CD14-positive monocyte (primary cell): ENCODE data around the gene PGM5. TPM values are rescaled to one million over a fixed set of nuclear protein-coding genes. Genes with fewer than 3 reads are reported as not detected.

Experiments
- DNase-seq, 3 donors: peaks; one replicate each; pipeline ENCODE4 v3.0.0-alpha.2; 2011 to 2022
- H2AFZ ChIP-seq: 2 replicates; pipeline ENCODE4 v1.6.0; 2012; ENCODE audit warnings: mild to moderate bottlenecking, low read depth, low read length, inconsistent platforms; ENCODE audit not compliant: insufficient read depth, poor library complexity, severe bottlenecking
- H3K27ac ChIP-seq, 2 donors: 1 replicate in 1 of 2; 2 replicates in 1 of 2; pipeline ENCODE4 v1.5.1; 2012 to 2013; ENCODE audit warnings: low read length in 2 of 2, control low read depth in 1 of 2, inconsistent platforms in 1 of 2, low read depth in 1 of 2, mild to moderate bottlenecking in 1 of 2
- H3K27me3 ChIP-seq, 2 donors: one replicate each; pipeline versions ENCODE4 v1.6.0 to v1.6.1; 2011 to 2013; ENCODE audit warnings: low read length in 2 of 2; ENCODE audit not compliant: control insufficient read depth in 2 of 2, insufficient read depth in 2 of 2
- H3K36me3 ChIP-seq, 2 donors: replicated peaks in 1 of 2; 1 replicate in 1 of 2; 2 replicates in 1 of 2; pipeline versions ENCODE4 v1.5.1 to v1.6.1; 2012 to 2013; ENCODE audit warnings: low read length in 2 of 2, control low read depth in 1 of 2, inconsistent platforms in 1 of 2, mild to moderate bottlenecking in 1 of 2; ENCODE audit not compliant: insufficient read depth in 2 of 2, control insufficient read depth in 1 of 2
- H3K4me1 ChIP-seq, 2 donors: 1 replicate in 1 of 2; 2 replicates in 1 of 2; pipeline versions ENCODE4 v1.5.1 to v1.6.1; 2012 to 2013; ENCODE audit warnings: low read length in 2 of 2, control low read depth in 1 of 2, inconsistent platforms in 1 of 2, mild to moderate bottlenecking in 1 of 2, moderate library complexity in 1 of 2; ENCODE audit not compliant: insufficient read depth in 2 of 2, control insufficient read depth in 1 of 2
- H3K4me2 ChIP-seq: replicated peaks from 2 replicates; pipeline ENCODE3; 2012; ENCODE audit warnings: low read length, moderate library complexity, mild to moderate bottlenecking; ENCODE audit not compliant: poor library complexity, severe bottlenecking; ENCODE audit errors: extremely low read depth
- H3K4me3 ChIP-seq, 3 experiments: fragments of 200-600 bp in 1 of 3; sonication (generic) in 1 of 3; replicated peaks in 1 of 3; 1 replicate in 2 of 3; 2 replicates in 1 of 3; pipeline ENCODE4 v1.5.1; 2011 to 2013; ENCODE audit warnings: low read length in 3 of 3, mild to moderate bottlenecking in 3 of 3, control low read depth in 2 of 3, low read depth in 2 of 3, inconsistent platforms in 1 of 3, moderate library complexity in 1 of 3
- H3K79me2 ChIP-seq: 2 replicates; pipeline ENCODE4 v1.6.0; 2012; ENCODE audit warnings: mild to moderate bottlenecking, control low read depth, inconsistent platforms, low read length, moderate library complexity; ENCODE audit not compliant: insufficient read depth
- H3K9ac ChIP-seq: 2 replicates; pipeline ENCODE4 v1.6.0; 2017; ENCODE audit warnings: low read length, mild to moderate bottlenecking; ENCODE audit not compliant: insufficient read depth, poor library complexity, severe bottlenecking
- H3K9me3 ChIP-seq, 2 donors: replicated peaks in 1 of 2; 1 replicate in 1 of 2; 2 replicates in 1 of 2; pipeline versions ENCODE4 v1.5.1 to v1.6.1; 2012 to 2013; ENCODE audit warnings: low read length in 2 of 2, control low read depth in 1 of 2; ENCODE audit not compliant: control insufficient read depth in 1 of 2, insufficient read depth in 1 of 2
- H4K20me1 ChIP-seq: 2 replicates; pipeline ENCODE4 v1.6.0; 2012; ENCODE audit warnings: mild to moderate bottlenecking, low read length, control low read depth, moderate library complexity; ENCODE audit not compliant: insufficient read depth
- H3K27ac Mint-ChIP-seq, 7 donors: one replicate each; pipeline ENCODE4 v1.8.0; 2020; ENCODE audit warnings: mild to moderate bottlenecking in 7 of 7, mixed read lengths in 7 of 7, moderate library complexity in 6 of 7, inconsistent platforms in 2 of 7
- H3K27me3 Mint-ChIP-seq, 3 donors: one replicate each; pipeline ENCODE4 v1.8.0; 2021 to 2022; ENCODE audit warnings: low read depth in 3 of 3, mild to moderate bottlenecking in 3 of 3, mixed read lengths in 3 of 3, moderate library complexity in 3 of 3, inconsistent platforms in 1 of 3
- H3K36me3 Mint-ChIP-seq, 2 donors: one replicate each; pipeline ENCODE4 v1.8.0; 2020; ENCODE audit warnings: mixed read lengths in 2 of 2, inconsistent platforms in 1 of 2, mild to moderate bottlenecking in 1 of 2
- H3K4me1 Mint-ChIP-seq: one replicate; pipeline ENCODE4 v1.8.0; 2020; ENCODE audit warnings: mild to moderate bottlenecking, mixed read lengths
- H3K4me3 Mint-ChIP-seq, 2 donors: one replicate each; pipeline ENCODE4 v1.8.0; 2020; ENCODE audit warnings: mild to moderate bottlenecking in 2 of 2, mixed read lengths in 2 of 2, moderate library complexity in 1 of 2
- H3K9me3 Mint-ChIP-seq, 7 donors: one replicate each; pipeline ENCODE4 v1.8.0; 2020 to 2022; ENCODE audit warnings: mixed read lengths in 7 of 7, mild to moderate bottlenecking in 6 of 7, moderate library complexity in 6 of 7, inconsistent platforms in 2 of 7
- WGBS: methylation state at CpG from one replicate; pipeline ENCODE4 v1.1.5; 2013; ENCODE audit warnings: missing lambda C conversion rate; ENCODE audit not compliant: insufficient coverage; 5-methylcytosine and 5-hydroxymethylcytosine counted together
- intact Hi-C, 2 donors: fragments of 100-400 bp; cut with micrococcal nuclease; formaldehyde crosslinking; loops; one replicate each; pipeline versions ENCODE4 v1.15.0 to v1.15.1; 2023
- polyA plus RNA-seq, 3 donors: library from polyadenylated mRNA; depleted of rRNA in 1 of 3; unstranded in 2 of 3; stranded (reverse) in 1 of 3; fragments of 300-500 nt in 2 of 3; fragments of >200 nt in 1 of 3; fragmentation: Illumina TruSeq in 2 of 3; gene quantifications; 1 replicate in 2 of 3; 2 replicates in 1 of 3; pipeline ENCODE4 v1.2.3, GENCODE V29; 2012 to 2021
- TF ChIP-seq, protein P1 (sequence below): fragments of 200-600 bp; IDR thresholded peaks from one replicate; pipeline ENCODE4 v1.8.0; 2022; ENCODE audit warnings: antibody characterized with exemption, mild to moderate bottlenecking

Gene PGM5
- polyA plus RNA-seq, 3 donors: 0.35 to 1.2 (median 1.1) TPM

- H3K27ac ChIP-seq: no peak overlapping the region
- TF ChIP-seq, protein P1, sequence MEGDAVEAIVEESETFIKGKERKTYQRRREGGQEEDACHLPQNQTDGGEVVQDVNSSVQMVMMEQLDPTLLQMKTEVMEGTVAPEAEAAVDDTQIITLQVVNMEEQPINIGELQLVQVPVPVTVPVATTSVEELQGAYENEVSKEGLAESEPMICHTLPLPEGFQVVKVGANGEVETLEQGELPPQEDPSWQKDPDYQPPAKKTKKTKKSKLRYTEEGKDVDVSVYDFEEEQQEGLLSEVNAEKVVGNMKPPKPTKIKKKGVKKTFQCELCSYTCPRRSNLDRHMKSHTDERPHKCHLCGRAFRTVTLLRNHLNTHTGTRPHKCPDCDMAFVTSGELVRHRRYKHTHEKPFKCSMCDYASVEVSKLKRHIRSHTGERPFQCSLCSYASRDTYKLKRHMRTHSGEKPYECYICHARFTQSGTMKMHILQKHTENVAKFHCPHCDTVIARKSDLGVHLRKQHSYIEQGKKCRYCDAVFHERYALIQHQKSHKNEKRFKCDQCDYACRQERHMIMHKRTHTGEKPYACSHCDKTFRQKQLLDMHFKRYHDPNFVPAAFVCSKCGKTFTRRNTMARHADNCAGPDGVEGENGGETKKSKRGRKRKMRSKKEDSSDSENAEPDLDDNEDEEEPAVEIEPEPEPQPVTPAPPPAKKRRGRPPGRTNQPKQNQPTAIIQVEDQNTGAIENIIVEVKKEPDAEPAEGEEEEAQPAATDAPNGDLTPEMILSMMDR: no peak
- H3K27me3 ChIP-seq: no peaks in the 10 kb centered on the region
- Mint-ChIP-seq H3K4me3 (no peak overlapping the region), H3K4me1 (no peaks in the 10 kb centered on the region), H3K27ac (no peak overlapping the region), H3K27me3 (peaks cover 0 to 2% (median 0%) of the 10 kb centered on the region in 3 donors), H3K36me3 (no peaks in the 10 kb centered on the region), H3K9me3 (peaks cover 3 to 25% (median 11%) of the 10 kb centered on the region in 7 donors)
- H3K4me1 ChIP-seq: no peaks in the 10 kb centered on the region
- H3K4me3 ChIP-seq: no peak overlapping the region
- no peaks in the 10 kb centered on the region for H4K20me1 ChIP-seq
- H3K79me2 ChIP-seq: no peaks in the 10 kb centered on the region
- DNase-seq: no peak
- no peak overlapping the region for H2AFZ ChIP-seq
- intact Hi-C loops: no loop called here
- no peak overlapping the region for H3K4me2 ChIP-seq
- no peaks in the 10 kb centered on the region for H3K36me3 ChIP-seq
- no peak overlapping the region for H3K9ac ChIP-seq
- no CpG with 5 or more reads among the region's 2 CpGs for WGBS
- H3K9me3 ChIP-seq: peaks cover 5 to 11% of the 10 kb centered on the region in 2 donors
Observed at GRCh38 chr9:68443624-68444023, 87.2 kb downstream of the PGM5 start.

- Mint-ChIP-seq H3K4me3 (no peak overlapping the region), H3K9me3 (peaks cover under 1 to 15% (median 6%) of the 10 kb centered on the region in 7 donors), H3K27ac (no peak overlapping the region), H3K4me1 (no peaks in the 10 kb centered on the region), H3K27me3 (peaks cover 0 to 2% (median 0%) of the 10 kb centered on the region in 3 donors), H3K36me3 (no peaks in the 10 kb centered on the region)
- WGBS: 93% methylated on average over 3 of the region's 7 CpGs
- no peak overlapping the region for H3K9ac ChIP-seq
- no peaks in the 10 kb centered on the region for H3K27me3 ChIP-seq
- TF ChIP-seq, protein P1: no peak
- no peaks in the 10 kb centered on the region for H3K4me1 ChIP-seq
- H3K9me3 ChIP-seq: peaks cover 7 to 8% of the 10 kb centered on the region in 2 donors
- H3K36me3 ChIP-seq: no peaks in the 10 kb centered on the region
- H3K79me2 ChIP-seq: no peaks in the 10 kb centered on the region
- DNase-seq: no peak
- intact Hi-C loops: no loop called here
- no peak overlapping the region for H3K4me2 ChIP-seq
- H3K27ac ChIP-seq: no peak overlapping the region
- H3K4me3 ChIP-seq: no peak overlapping the region
- H2AFZ ChIP-seq: no peak overlapping the region
- no peaks in the 10 kb centered on the region for H4K20me1 ChIP-seq
Observed at GRCh38 chr9:68446836-68447235, 90.4 kb downstream of the PGM5 start.
